Neural crest cell (in vitro differentiated cells): ENCODE results near the gene TSPAN1. TPM values are rescaled to one million over a fixed set of nuclear protein-coding genes. Genes with fewer than 3 reads are reported as not detected.
A peak's percentile ranks its signal among the peaks of the same experiment; 100 is the strongest.
"Not testable (repeated sequence)": the region's sequence is repeated elsewhere in the genome, so short reads cannot be mapped to it uniquely, and the experiment has no call there.

Source experiments
- DNase-seq: peaks from one replicate; pipeline ENCODE4 v3.0.0; 2021; ENCODE audit warnings: low read depth, mixed read lengths, low spot score
- H3K27ac Mint-ChIP-seq: one replicate; pipeline ENCODE4 v1.8.0; 2021; ENCODE audit warnings: mild to moderate bottlenecking, mixed read lengths; ENCODE audit not compliant: unreplicated experiment
- H3K27me3 Mint-ChIP-seq: 2 replicates; pipeline ENCODE4 v1.8.0; 2021; ENCODE audit warnings: low read depth, mild to moderate bottlenecking, mixed read lengths
- H3K36me3 Mint-ChIP-seq: 2 replicates; pipeline ENCODE4 v1.8.0; 2021; ENCODE audit warnings: low read depth, mild to moderate bottlenecking, mixed read lengths
- H3K4me1 Mint-ChIP-seq: 2 replicates; pipeline ENCODE4 v1.8.0; 2021; ENCODE audit warnings: mixed read lengths
- H3K4me3 Mint-ChIP-seq: one replicate; pipeline ENCODE4 v1.8.0; 2021; ENCODE audit warnings: mild to moderate bottlenecking, mixed read lengths
- H3K9me3 Mint-ChIP-seq: 2 replicates; pipeline ENCODE4 v1.8.0; 2021; ENCODE audit warnings: mixed read lengths
- CTCF ChIP-seq: fragments of 200-600 bp; sonication (generic); conservative IDR thresholded peaks from 2 replicates; pipeline ENCODE4 v1.5.0; 2021; ENCODE audit warnings: antibody characterized with exemption, mild to moderate bottlenecking
- total RNA-seq: library from RNA; stranded (reverse); gene quantifications from 2 replicates; pipeline ENCODE4 v1.2.1, GENCODE V29; 2021

The TSPAN1 gene
- total RNA-seq, 1 donor from 2014 or later, result not detected

GRCh38 chr1:46220808-46221207, 45.9 kb downstream of the TSPAN1 start:
- DNase-seq, result no peak
- no peak for TF ChIP-seq CTCF
- H3K27ac Mint-ChIP-seq, result peak overlapping the region; percentile 64
- no peaks in the 10 kb centered on the region for H3K27me3 Mint-ChIP-seq
- H3K4me3 Mint-ChIP-seq, result no peak overlapping the region
- H3K4me1 Mint-ChIP-seq, result peaks cover 55% of the 10 kb centered on the region
- peaks cover 4% of the 10 kb centered on the region for H3K36me3 Mint-ChIP-seq
- no peaks in the 10 kb centered on the region for H3K9me3 Mint-ChIP-seq

GRCh38 chr1:46221749-46222148, 46.9 kb downstream of the TSPAN1 start:
- DNase-seq, result peak; percentile 71
- peaks cover 2% of the 10 kb centered on the region for H3K36me3 Mint-ChIP-seq
- peak overlapping the region; percentile 64 for H3K27ac Mint-ChIP-seq
- TF ChIP-seq CTCF, result no peak
- peaks cover 55% of the 10 kb centered on the region for H3K4me1 Mint-ChIP-seq
- H3K9me3 Mint-ChIP-seq, result no peaks in the 10 kb centered on the region
- peak overlapping the region; percentile 73 for H3K4me3 Mint-ChIP-seq
- H3K27me3 Mint-ChIP-seq, result no peaks in the 10 kb centered on the region

DNA sequence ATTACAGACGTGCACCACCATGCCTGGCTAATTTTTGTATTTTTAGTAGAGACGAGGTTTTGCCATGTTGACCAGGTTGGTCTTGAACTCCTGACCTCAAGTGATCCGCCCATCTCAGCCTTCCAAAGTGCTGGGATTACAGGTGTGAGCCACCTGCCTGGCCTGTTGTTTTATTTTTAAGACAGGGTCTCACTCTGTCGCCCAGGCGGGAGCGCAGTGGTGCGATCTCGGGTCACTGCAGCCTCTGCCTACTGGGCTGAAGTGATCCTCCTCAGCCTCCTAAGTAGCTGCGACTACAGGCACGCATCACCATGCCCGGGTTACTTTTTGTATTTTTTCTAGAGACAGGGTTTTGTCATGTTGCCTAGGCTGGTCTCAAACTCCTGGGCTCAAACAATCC, 48.2 kb downstream of the TSPAN1 start:
- H3K4me1 Mint-ChIP-seq, result peaks cover 55% of the 10 kb centered on the region
- not testable (repeated sequence) for H3K36me3 Mint-ChIP-seq, H3K9me3 Mint-ChIP-seq, DNase-seq, H3K27me3 Mint-ChIP-seq, H3K27ac Mint-ChIP-seq
- H3K4me3 Mint-ChIP-seq, result peak overlapping the region; percentile 36

DNA sequence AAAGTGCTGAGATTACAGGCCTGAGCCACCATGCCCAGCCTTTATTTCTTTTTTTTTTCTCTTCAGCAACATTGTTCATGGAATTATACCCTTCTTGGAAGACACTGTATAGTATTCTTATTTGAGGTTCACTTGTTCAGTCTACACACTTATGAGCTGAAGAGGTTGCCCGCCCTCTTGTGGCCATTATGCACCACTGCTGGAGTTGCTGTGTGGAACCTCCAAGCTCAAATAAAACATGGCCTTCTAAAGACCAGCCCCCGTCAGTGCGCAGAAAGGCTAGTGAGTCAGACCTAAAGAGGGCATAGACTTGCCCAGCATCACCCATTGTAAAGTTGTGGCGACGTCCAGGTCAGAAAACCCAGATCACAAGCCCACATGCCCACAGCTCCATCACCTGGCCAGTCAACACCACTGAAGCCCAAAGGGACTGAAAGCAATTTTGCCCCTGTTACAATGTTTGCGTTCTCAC, 48.6 kb downstream of the TSPAN1 start:
- peak overlapping the region; percentile 14 for H3K27ac Mint-ChIP-seq
- H3K27me3 Mint-ChIP-seq, result no peaks in the 10 kb centered on the region
- peaks cover 55% of the 10 kb centered on the region for H3K4me1 Mint-ChIP-seq
- H3K4me3 Mint-ChIP-seq, result peak overlapping the region; percentile 36
- no peaks in the 10 kb centered on the region for H3K36me3 Mint-ChIP-seq
- peak; percentile 95 for TF ChIP-seq CTCF
- peak; percentile 61 for DNase-seq
- no peaks in the 10 kb centered on the region for H3K9me3 Mint-ChIP-seq

DNA sequence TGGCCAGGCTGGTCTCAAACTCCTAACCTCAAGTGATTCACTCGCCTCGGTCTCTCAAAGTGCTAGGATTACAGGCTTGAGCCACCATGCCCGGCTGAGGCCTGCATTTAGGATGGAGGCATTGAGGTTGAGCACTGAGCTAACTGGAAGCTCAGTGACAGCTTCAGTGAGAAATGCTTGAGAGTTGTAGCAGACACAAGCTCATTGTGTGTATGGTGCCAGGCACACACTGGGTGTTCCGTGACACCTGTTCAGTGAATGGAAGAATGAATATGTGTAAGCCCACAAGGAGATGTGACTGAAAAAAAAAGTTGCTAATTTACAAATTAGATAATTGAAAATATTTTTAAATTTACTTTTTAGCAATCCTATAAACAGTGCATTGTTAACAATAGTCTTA, 50.1 kb downstream of the TSPAN1 start:
- Mint-ChIP-seq H3K27me3 (no peaks in the 10 kb centered on the region), H3K9me3 (no peaks in the 10 kb centered on the region), H3K4me1 (peaks cover 55% of the 10 kb centered on the region), H3K4me3 (no peak overlapping the region), H3K27ac (peak overlapping the region; percentile 50), H3K36me3 (no peaks in the 10 kb centered on the region)
- DNase-seq, result no peak
- no peak for TF ChIP-seq CTCF

- H3K4me3 Mint-ChIP-seq, H3K27ac Mint-ChIP-seq, H3K27me3 Mint-ChIP-seq, H3K9me3 Mint-ChIP-seq, H3K4me1 Mint-ChIP-seq, H3K36me3 Mint-ChIP-seq, DNase-seq: not testable (repeated sequence)
Measured at GRCh38 chr1:46231231-46231630, 56.3 kb downstream of the TSPAN1 start.

Other genes starting within 250 kb of the TSPAN1 start
- gene PIK3R3, start 42.5 kb upstream of the TSPAN1 start, total RNA-seq, result 85.3 and 92.2 TPM in 2 replicates
- gene P3R3URF, start 1.4 kb downstream of the TSPAN1 start, total RNA-seq, result not detected in 2 replicates
- 80.4 and 86.7 TPM in 2 replicates for gene POMGNT1, start 23.3 kb downstream of the TSPAN1 start, total RNA-seq
- 6.0 and 6.2 TPM in 2 replicates for gene LURAP1, start 28.2 kb downstream of the TSPAN1 start, total RNA-seq
- gene RAD54L, start 72.7 kb downstream of the TSPAN1 start, total RNA-seq, result 54.2 and 55.8 TPM in 2 replicates
- gene LRRC41, start 128.5 kb downstream of the TSPAN1 start, total RNA-seq, result 99.0 and 102 TPM in 2 replicates
- 325 and 341 TPM in 2 replicates for gene UQCRH, start 128.6 kb downstream of the TSPAN1 start, total RNA-seq
- gene NSUN4, start 165.7 kb downstream of the TSPAN1 start, total RNA-seq, result 32.7 and 33.3 TPM in 2 replicates
- gene FAAH, start 219.2 kb downstream of the TSPAN1 start, total RNA-seq, result 16.2 and 17.4 TPM in 2 replicates